HG03060 (cell line): ENCODE results near the gene SLC23A3.
A peak's percentile ranks its signal among the peaks of the same experiment; 100 is the strongest.

Experiments used
- ATAC-seq: cut with Tn5 transposase; IDR thresholded peaks from one replicate; pipeline ENCODE4 v1.9.1; 2021; ENCODE audit warnings: low read depth, moderate number of reproducible peaks; ENCODE audit not compliant: unreplicated experiment

The SLC23A3 gene

GRCh38 chr2:219176818-219177551, 7.2 kb upstream of the SLC23A3 start, which contains the start of gene CNPPD1:
Gene CNPPD1 (minus strand): TSS chr2:219176925. CDS start chr2:219176828, 97 bp downstream.
- peak; percentile 34 for ATAC-seq

DNA sequence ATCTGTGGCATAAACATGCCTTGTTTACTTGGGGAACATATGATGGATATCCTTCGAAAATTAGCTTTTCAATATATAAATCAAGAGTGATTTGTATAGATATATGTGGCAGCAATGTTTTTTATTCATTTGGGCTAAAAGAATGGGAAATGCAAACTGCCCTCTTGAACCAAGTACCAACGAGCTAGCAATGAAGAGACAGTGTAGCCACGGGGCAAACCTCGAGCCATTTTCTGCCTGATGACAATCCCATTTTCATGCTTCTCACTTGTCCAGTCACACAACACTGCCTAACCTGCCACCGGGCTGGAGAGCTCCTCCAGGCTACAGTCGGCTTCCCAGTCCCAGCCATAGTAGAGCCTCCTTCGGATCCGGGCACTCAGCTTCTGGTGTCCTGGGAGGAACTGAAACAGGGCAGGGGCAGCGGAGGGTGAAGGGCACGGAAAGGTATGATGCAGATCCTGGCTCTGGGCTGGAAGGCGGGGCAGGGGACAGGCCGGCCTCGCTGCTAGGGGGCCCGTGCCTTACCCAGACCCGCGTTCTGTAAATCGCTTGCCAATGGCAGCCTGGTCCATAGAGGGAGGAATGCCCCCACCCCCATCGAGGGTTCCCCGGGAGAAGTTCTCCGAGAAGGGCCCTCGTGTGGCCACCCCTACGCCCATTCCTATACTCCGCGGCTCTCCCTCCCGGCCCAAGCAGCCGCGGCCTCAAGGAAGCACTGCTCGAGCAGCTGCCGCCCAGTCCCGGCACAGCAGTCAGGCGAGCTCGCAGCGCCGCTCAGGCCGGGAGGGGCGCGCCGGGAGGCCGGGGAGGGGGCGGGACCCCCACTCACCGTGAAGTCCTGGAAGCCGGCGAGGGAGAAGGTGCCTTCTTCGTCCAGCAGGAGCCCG, 6.3 kb upstream of the SLC23A3 start:
- ATAC-seq, result peak; percentile 12

GRCh38 chr2:219175486-219175885, 5.7 kb upstream of the SLC23A3 start:
- no peak for ATAC-seq

DNA sequence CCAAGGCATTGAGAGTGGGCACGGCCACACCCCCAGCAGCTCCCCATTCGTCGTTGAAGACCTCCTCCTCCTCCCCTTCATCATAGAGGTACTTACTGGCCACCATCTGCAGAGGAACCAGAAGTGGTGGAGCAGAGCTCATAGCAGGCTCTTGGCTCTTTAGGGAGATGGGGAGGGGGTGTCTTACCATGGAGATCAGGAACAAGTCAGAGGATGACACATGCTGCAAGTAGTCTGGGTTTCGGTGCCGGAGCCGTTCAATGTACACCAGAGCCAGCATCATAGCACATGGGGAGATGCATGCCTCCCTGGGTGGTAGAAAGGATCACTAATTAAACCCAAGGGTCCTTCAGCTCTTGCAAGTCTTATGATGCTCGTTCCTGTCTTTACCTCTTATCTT, 5.0 kb upstream of the SLC23A3 start:
- no peak for ATAC-seq

DNA sequence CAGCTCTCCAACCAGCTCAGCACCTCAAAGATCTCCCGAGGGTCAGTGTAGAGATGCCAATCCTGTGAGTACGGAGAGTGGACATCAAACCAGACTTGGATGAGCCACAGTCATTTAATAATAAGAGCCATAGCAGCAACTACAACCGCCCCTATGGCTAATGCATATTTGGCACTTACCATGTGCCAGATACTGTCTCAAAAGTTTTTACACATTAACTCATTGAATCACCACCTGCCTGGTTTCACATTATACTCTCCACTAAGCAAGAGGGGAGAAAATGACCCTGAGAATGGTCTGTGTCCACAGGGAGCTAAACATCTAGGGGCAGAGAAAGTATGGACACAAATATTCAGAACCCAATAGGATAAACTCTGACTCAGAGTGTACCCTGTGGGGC, 4.3 kb upstream of the SLC23A3 start:
- ATAC-seq, result no peak

- ATAC-seq, result no peak
These were observed 3.3 kb upstream of the SLC23A3 start for GRCh38 chr2:219173176-219173575.

- no peak for ATAC-seq
These were observed 2.7 kb upstream of the SLC23A3 start for GRCh38 chr2:219172231-219173154.

GRCh38 chr2:219171231-219171651, 1.4 kb upstream of the SLC23A3 start:
- ATAC-seq, result no peak

- ATAC-seq, result no peak
These were observed 897 bp downstream of the SLC23A3 start for GRCh38 chr2:219168932-219169331.

DNA sequence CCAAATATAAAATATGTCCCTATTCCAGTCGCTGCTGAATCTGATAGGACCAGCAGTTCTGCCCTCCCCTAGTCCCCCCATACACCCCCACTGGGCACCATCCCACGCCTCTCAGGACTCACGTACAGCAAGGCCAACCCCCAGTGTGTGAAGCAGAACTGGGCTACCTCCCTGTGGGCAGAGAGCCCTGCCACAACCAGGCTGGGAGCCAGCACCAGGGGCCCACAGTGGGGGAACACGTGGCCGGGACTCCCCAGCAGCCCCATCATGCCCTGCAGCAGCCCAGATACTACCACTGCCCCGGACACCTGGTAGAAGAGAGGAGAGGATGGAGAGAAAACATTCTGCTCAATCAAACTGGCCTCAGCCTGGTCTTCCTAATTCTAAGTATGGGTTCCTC, 1.3 kb downstream of the SLC23A3 start:
- no peak for ATAC-seq

- ATAC-seq, result no peak
These were observed 1.8 kb downstream of the SLC23A3 start for GRCh38 chr2:219167997-219168396.

GRCh38 chr2:219165058-219165911, 4.5 kb downstream of the SLC23A3 start:
- ATAC-seq, result no peak

DNA sequence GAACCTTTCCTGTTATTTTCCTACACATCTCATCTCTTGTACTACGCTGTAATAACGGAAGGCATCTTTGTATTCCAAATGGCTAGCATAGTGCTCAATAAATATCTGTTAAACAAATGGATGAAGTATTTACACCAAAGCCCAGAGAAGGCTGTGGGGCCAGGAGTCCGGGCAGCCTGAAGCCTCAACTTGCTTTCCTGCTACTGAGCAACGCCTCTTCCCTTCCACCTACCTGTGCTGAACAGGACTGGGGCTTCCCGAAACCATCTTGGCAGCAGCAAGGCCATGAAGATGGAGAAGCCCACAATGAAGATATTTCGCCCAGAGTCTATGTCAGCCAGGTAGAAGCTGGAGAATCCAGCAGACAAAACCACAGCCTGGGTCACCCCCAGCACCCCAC, 6.7 kb downstream of the SLC23A3 start:
- no peak for ATAC-seq

- ATAC-seq, result no peak
These were observed 8.7 kb downstream of the SLC23A3 start for GRCh38 chr2:219161097-219161496.

DNA sequence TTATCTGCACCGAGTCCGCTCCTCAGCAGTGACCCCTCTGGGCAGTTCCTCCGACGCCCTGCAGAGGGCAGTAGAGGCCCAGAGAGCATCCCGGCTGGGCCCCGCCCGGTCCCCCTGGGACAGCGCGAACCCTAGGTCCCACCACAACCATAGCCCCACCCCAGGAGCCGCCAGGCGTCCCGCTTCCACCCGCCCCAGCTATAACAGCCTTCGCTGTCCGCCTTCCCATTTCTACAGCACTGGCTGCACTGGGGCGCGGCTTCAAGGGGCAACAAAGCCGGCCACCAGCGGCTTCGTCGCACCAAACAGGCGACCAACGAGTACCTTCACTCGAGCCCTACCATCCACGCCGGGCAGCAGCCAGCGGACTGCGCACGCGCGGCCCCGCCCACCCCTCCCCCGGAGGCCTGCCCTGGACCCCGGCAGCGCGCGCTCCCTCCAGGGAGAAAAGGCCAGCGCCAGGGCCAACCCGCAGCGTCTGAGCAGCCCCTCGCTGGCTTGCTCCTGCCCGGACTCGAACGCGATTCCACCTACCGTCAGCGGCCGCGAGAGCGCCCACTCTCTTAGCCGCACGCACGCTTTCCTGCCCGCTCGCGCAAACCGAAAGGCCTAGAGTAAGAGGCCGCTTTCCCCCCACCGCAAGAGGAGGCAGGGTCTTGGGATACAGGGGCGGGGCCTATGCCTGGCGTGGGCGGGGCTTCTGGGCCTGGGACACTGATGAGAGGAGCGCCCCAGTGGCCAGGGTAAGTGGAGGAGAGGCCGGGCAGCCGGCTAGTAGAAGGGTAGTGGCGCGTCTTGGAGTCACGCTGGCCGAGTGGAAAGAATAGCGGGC, 9.4 kb downstream of the SLC23A3 start, which contains the start of gene NHEJ1:
Gene NHEJ1 (minus strand): TSS at position 630 of the 832 bp plus-strand sequence. CDS start 2,453 bp downstream, outside the sequence.
- peak; percentile 66 for ATAC-seq

- no peak for ATAC-seq
These were observed 10.1 kb downstream of the SLC23A3 start for GRCh38 chr2:219159771-219160185.

- ATAC-seq, result no peak
These were observed 11.2 kb downstream of the SLC23A3 start for GRCh38 chr2:219158586-219158985.

GRCh38 chr2:219158025-219158424, 11.8 kb downstream of the SLC23A3 start:
- ATAC-seq, result no peak

GRCh38 chr2:219157396-219157795, 12.4 kb downstream of the SLC23A3 start:
- ATAC-seq, result no peak
